OCI-LY1 (cell line): ENCODE results near the gene HMOX1.

ENCODE experiments used
- EZH2 ChIP-seq: fragments of 200-600 bp; sonication (generic), shearing (Covaris generic); IDR thresholded peaks from 2 replicates; pipeline ENCODE4 v1.8.0; 2017; ENCODE audit warnings: borderline replicate concordance, mixed run types, mild to moderate bottlenecking, antibody characterized with exemption, low read length, moderate library complexity, mixed read lengths
- TF ChIP-seq, protein P1 (sequence below): fragments of 200-600 bp; sonication (generic), shearing (Covaris generic); IDR thresholded peaks from 2 replicates; pipeline ENCODE4 v1.5.1; 2017; ENCODE audit warnings: mild to moderate bottlenecking, antibody characterized with exemption, low read length, moderate library complexity, mixed read lengths

DNA sequence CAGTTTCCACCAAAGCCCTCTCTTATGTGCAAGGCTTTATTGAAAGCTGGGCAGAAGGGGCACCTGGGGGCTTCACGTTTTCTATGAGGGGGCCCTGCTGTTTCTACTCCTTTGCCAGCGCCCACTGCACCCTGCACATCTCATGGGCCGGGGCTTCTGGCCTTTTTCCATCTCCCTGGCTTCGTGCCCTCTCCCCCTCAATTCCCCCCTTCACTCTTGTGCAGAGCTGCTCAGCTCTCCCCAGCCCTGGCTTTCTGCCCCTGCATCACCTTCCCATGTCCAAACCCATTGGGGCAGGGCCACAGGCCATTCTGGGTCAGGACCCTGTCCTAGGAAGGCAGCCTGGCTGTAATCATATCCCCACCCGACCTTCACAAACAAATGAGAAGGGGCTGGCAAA is 55.5 kb downstream of the HMOX1 start:
- TF ChIP-seq, protein P1, sequence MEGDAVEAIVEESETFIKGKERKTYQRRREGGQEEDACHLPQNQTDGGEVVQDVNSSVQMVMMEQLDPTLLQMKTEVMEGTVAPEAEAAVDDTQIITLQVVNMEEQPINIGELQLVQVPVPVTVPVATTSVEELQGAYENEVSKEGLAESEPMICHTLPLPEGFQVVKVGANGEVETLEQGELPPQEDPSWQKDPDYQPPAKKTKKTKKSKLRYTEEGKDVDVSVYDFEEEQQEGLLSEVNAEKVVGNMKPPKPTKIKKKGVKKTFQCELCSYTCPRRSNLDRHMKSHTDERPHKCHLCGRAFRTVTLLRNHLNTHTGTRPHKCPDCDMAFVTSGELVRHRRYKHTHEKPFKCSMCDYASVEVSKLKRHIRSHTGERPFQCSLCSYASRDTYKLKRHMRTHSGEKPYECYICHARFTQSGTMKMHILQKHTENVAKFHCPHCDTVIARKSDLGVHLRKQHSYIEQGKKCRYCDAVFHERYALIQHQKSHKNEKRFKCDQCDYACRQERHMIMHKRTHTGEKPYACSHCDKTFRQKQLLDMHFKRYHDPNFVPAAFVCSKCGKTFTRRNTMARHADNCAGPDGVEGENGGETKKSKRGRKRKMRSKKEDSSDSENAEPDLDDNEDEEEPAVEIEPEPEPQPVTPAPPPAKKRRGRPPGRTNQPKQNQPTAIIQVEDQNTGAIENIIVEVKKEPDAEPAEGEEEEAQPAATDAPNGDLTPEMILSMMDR, result no peak
- TF ChIP-seq EZH2, result no peak
